Forelimb muscle (tissue), 1 donor: ENCODE measurements around the gene ITPR2. TPM values are rescaled to one million over a fixed set of nuclear protein-coding genes. Genes with fewer than 3 reads are reported as not detected.
"Not testable (repeated sequence)": the region's sequence is repeated elsewhere in the genome, so short reads cannot be mapped to it uniquely, and the experiment has no call there.

ENCODE experiments used
- DNase-seq: peaks from one replicate; pipeline ENCODE4 v3.0.0-alpha.2; 2013; ENCODE audit warnings: low read depth
- polyA plus RNA-seq: library from polyadenylated mRNA; unstranded; fragments of 120-200 nt; gene quantifications from one replicate; pipeline ENCODE4 v1.2.1, GENCODE V29; 2013; ENCODE audit not compliant: insufficient read length

Gene ITPR2
- polyA plus RNA-seq, 1 donor, result 2.7 TPM

DNA sequence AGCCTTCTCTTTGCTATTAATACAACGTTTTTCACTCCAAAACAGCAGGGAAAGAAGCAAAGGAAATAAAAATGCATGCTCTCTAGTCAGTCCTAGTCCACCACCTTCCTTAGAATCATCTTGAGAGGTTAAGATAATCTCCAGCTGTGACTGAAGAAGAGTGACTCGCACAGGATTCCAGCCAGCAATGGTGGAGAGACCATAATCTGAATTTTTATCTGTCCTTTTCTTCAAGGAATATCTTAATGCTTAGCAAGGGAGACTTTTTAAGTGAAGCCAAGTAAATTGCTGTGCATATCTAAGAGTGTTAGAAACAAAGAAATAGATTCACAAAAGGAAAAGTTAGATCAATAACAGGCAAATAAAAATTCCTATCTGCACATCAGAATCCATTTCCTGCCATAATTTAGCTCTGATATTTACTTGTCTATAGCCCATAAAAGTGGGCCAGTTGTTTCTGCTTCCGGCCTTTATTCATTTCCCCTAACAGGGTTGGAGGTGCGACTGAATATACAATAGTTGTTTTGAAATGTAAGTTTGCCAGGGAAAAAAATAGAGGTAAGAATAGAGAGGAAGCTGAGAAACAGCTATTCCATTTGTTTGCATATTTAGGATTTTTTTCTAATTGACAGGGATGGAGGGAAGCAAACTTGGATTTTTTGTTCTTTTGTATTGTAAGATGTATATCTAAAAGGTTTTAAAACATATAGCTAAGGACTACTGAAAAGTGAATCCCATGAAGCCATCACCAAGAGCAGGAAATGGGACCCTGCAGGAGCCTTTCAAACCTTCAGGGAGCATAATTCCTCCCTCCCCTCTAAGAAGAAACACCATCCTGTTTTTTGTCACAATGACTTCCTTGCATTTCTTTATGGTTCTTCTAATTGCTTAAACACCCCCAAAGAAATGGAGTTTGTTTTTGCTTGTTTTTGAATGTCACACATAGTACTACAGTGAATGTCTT is 154.0 kb downstream of the ITPR2 start:
- no peak for DNase-seq

GRCh38 chr12:26671487-26671886 is 161.5 kb downstream of the ITPR2 start:
- DNase-seq, result not testable (repeated sequence)

- DNase-seq, result no peak
Observed at GRCh38 chr12:26668847-26669246, 164.1 kb downstream of the ITPR2 start.

GRCh38 chr12:26668230-26668629 is 164.8 kb downstream of the ITPR2 start:
- DNase-seq, result no peak

GRCh38 chr12:26666286-26666685 is 166.7 kb downstream of the ITPR2 start:
- DNase-seq, result no peak

DNA sequence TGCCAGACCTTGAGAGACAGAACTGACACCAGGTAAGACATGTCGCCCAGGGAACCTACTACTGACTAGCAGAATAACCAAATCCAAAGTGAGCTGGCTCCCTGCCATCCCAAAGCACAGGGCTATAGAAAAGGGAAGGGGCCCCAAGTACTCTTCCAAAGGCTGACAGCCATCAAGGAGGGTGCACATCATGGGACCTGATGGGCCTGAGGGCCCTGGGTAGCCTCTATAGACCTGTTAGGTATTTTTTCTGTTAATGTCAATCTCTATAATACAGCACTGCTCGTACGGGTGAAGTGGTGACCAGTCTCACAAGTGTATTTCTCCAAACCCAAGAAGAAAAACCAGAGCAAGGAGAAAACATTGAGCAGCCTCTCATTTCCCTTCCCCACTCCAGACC is 171.6 kb downstream of the ITPR2 start:
- DNase-seq, result no peak

DNA sequence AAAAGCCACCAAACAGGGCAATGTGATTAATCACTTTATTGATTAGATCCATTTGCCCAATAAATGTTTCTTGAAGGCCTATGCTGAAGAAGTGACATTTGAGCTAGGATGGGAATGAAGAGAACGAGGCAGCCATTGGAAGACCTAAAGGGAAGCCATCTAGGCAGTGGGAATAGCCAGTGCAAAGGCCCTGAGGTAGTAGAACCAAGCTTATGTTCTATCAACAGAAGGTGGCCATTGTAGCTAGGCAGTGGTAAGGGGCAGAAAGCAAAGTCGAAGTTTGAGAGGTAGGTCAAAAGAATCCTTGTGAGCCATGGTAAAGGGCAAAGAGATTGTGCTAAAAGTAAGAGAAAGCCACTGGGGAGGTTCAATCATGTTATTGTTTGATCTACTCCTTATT is 173.1 kb downstream of the ITPR2 start:
- DNase-seq, result no peak

DNA sequence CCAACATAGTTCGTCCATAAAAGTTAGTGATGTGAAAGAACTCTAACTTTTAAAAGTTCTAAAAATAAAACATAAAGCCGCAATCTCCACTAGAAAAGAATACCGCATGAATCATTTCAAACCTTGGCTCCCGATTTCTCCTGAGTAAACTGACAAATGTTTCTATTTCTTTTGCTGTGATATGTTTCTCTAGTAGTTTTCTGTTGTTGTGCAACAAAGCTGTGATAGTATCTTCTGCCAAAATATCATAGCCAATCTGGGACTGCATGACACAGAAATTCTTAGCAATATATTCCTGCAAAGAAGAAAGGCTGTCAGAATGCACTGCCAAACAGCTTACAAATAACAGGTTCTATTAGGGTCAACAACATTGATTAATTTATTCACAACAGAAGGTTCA is 174.0 kb downstream of the ITPR2 start:
- no peak for DNase-seq

DNA sequence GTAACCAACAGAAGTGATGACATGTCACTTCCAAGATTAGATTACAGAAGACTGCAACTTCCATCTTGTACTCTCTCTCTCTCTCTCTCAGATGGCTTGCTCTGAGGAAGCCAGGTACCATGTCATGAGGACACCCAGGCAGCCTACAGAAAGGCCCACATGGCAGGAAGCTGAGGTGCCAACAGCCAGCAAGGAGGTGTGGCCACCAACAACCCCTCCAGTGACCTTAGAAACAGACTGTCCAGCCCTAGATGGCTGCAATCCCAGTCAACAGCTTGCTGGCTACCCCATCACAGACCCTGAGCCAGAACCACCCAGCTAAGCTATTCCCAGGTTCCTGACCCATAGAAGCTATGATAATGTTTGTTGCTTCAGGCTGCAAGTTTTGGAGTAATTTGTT is 178.4 kb downstream of the ITPR2 start:
- no peak for DNase-seq

DNA sequence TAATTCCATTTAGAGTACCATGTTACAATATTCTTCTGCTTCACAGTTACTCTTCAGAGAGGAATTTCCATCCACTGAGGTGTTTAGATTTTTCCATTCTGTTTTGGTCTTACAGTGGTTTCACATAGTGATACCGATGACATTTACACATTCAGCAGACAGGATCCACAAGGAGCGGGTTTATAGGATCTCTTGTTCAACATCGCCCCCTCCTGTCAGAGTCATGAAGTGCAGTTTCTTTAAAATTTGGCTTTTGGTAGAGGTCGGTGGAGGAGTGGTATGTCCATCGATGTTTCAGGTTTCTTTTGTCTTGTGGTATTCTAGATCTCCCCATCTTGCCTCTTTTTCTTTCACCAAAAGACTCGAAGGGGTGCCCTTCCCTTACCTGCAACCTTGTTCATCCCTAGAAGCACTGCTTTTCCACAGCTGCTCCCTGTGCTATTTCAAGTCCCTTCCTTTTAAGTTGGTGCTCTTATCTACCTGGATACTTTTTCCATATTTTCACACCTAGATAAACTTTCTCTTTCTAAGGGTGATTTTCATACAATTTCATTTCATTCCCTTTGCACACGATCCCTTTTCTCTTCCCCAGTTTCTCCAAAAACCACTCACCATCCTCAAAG is 181.3 kb downstream of the ITPR2 start:
- no peak for DNase-seq

- DNase-seq, result no peak
Observed at GRCh38 chr12:26651036-26651435, 182.0 kb downstream of the ITPR2 start.

DNA sequence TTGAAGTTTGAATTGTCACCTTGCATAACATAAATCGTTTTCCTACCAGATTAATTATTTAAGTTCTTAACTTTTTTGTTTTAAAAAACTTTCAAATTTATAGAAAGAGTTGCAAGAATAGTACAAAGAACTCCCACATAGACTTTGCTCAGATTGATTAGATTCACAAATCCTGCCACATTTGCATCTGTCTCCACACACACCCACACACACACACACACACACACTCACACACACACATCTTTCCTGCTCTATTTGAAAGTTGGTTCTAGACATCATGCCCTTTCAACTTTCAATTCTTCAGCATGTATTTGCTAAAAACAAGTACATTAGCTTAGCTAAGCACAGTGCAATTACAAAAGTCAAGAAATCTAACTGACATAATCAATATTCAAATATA is 184.0 kb downstream of the ITPR2 start:
- DNase-seq, result no peak

- no peak for DNase-seq
Observed at GRCh38 chr12:26648584-26648983, 184.4 kb downstream of the ITPR2 start.

DNA sequence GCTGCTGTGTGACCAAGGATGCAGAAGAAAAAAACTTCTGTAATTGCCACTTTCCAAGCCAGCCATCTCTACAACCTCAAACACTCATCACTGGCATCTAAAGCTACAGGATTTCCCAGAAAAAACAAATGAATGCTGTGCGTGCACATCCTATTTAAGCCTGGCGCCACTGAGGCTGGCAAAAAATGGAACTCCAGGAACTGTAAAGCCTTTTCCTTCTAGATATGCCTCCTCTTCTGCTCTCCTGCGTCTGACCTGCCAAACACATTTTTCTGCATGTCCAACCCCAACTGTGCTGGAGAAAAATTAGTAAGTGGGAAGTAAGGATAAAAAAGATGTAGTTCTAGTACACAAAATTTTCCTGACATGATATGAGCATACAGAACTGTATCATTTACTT is 184.9 kb downstream of the ITPR2 start:
- no peak for DNase-seq

DNA sequence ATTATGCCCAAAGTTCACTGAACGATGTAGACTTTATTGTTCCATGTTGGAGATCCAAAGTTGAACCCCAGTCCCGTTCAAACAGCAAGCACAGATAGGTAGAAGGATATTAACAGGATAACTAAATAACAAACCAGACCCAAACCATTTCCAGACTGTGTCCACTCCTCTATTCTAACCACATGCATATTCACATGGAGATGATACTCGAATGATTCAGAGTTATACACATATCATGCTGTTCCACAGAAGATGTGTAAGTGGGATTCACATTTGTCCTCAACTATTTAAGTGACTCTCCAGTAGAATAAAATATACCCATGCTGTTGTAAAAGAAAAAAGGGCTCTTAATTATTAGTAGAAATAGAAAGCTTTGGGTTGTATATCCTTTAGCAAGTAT is 185.9 kb downstream of the ITPR2 start:
- DNase-seq, result no peak

GRCh38 chr12:26646571-26646970 is 186.4 kb downstream of the ITPR2 start:
- DNase-seq, result no peak

DNA sequence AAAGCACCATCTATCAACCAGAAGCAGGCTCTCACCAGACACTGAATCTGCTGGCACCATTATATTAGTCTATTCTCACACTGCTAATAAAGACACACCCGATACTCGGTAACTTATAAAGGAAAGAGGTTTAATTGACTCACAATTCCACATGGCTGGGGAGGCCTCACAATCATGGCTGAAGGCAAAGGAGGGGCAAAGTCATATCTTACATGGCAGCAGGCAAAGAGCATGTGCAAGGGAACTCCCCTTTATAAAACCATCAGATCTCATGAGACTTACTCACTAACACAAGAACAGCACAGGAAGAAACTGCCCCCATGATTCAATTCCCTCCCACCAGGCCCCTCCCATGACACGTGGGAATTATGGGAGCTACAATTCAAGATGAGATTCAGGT is 188.6 kb downstream of the ITPR2 start:
- DNase-seq, result not testable (repeated sequence)

DNA sequence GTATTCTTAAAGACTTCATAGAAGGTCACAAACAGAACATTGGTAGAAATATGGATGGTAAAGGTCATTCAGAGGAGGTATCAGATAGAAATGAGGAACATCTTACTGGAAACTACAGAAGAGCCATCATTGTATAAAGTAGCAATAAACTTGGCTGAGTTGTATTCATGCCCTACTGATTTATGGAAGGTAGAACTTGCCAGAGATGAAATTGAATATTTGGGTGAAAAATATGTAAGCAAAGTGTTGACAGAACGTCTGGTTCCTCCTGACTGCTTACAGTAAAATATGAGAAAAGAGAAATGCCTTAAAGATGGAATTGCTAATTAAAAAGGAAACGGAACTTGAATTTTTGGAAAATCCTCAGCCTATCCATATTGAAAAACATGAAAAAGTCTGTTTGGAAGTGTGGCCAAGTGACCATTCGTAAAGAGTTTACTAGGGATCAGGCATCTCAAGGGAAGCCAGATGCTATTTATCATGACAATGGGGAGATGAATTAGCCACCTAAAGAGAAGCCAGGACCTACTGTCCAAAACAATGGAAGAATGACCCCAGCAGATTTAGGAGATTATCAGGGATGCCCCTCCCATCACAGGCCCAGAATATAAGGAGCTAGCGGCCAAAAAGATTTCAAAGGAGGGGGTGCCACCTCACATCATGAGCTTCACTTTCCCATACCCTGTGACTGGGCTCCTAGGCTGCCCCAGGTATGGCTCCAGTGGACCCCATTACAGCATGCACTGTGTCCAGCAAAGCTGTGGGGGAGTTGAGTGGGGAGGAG is 189.3 kb downstream of the ITPR2 start:
- no peak for DNase-seq

DNA sequence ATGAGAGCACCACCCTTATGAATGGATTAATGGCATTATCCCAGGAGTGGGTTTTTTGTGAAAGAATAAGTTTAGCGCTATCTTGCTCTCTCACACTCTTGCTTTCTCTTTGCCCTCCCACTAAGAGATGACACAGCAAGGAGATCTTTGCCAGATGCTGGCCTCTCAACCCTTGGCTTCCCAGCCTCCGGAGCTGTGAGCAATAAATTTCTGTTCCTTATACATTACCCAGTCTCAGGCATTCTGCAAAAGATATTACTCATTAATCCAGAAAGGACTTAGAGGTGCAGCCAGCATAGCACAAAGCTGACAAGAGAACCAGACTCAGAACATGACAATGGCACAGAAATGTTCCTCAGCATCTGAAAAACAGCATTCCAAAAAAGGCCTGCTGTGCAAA is 190.6 kb downstream of the ITPR2 start:
- DNase-seq, result no peak

- DNase-seq, result no peak
Observed at GRCh38 chr12:26636710-26637328, 196.2 kb downstream of the ITPR2 start.

- DNase-seq, result no peak
Observed at GRCh38 chr12:26633591-26634210, 199.3 kb downstream of the ITPR2 start.
